M059J (cell line): ENCODE measurements around the gene CAMSAP1. TPM values are rescaled to one million over a fixed set of nuclear protein-coding genes. Genes with fewer than 3 reads are reported as not detected.

Experiments used
- DNase-seq: peaks from one replicate; pipeline ENCODE4 v3.0.0-alpha.2; 2012; ENCODE audit warnings: low read depth
- total RNA-seq: library from RNA; depleted of rRNA; stranded (reverse); fragments of >200 nt; shearing (Covaris generic); gene quantifications from 2 replicates; pipeline ENCODE4 v1.2.3, GENCODE V29; 2014

Gene CAMSAP1
- total RNA-seq, 1 experiment from 2014 or later: 21.5 TPM

DNA sequence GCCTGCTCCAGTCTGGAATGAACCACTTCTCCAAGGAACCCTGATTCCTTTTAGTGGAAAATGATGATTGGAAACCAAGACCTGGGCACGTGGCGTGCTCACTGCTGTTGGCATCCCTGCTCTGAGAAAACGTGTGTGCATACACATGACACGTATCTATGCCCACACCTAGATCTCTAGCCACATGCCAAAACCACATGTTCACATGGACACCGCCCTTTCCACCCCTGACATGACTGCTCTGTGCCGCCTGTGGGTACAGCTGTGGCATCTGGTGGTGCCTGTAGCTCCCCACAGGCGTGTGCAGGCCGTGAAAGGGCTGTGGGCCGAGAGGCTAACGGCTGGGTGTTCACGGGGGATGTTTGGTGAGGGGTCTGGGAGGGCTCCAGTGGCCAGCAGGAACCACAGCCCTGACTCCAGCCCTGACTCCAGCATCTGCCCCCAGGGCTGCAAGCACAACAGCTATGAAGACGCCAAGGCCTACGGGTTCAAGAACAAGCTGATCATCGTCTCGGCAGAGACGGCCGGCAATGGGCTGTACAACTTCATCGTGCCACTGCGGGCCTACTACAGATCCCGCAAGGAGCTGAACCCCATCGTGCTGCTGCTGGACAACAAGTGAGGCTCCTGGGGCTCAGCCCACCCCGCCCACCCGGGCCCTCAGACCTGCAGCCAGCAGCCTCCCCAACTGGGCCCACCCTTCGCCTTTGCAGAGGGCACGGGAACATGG, 130.3 kb downstream of the CAMSAP1 start:
- no peak for DNase-seq

DNA sequence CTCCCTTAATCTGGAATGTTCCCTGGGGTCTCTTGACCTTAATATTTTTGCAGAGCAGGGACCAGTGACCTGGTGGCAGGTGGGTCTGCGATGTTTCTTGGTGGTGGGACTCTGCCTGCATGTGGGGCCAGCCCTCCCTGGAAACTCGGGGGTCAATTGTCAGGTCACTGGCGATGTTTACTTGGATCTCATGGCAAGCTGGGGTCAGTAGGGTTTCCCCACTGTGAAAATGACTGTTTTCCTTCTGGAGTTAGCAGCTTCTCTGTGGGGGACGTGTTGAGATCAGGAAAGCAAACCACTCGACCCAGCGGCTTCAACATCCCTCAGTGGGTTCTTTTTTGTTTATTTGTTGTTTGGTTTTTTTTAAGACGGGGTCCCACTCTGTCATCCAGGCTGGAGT, 131.4 kb downstream of the CAMSAP1 start:
- no peak for DNase-seq

DNA sequence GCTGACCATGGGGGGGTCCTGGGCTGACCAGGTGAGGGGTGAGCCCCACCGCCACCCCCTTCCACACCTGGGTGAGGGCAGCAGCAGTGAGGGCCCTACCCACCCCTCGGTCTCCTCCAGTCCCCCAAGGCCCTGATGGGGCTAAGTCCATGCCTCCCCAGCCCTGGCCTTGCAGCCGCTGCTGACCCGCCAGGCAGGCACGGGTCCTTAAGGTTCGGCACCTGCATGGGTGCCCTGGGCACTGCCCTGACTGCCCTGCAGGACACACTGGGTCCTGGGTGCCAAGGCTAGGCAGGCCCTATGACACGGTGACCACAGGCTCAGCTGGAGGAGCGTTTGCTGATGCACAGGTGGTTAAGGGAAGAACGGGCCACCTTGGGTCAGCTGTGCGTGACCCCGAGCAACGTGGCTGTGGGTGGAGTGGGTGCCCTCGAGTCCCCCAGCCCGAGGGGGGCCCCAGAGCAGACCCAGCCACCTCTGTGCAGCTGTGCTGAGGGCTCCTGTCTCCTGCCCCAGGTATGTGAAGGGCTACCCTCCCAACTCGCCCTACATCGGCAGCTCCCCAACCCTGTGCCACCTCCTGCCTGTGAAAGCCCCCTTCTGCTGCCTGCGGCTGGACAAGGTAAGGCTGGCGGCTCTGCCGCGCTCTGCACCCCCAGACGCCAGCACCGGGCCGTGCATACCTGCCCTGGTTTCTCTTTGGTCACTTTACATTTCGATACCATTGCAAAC, 132.4 kb downstream of the CAMSAP1 start:
- DNase-seq: no peak

DNA sequence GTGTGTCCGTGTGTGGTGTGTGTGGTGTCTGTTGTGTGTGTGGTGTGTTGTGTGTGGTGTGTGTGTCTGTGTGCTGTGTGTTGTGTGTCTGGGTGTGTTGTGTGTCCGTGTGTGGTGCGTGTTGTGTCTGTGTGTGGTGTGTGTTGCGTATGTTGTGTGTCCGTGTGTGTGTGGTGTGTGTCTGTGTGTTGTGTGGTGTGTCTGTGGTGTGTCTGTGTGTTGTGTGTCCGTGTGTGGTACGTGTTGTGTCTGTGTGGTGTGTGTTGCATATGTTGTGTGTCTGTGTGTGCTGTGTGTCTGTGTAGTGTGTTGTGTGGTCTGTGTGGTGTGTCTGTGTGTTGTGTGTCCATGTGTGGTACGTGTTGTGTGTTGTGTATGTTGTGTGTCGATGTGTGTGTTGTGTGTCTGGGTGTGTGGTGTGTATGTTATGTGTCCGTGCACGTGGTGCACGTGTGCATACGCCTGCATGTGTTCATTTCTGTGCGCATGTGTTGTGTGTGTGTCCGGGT, 133.1 kb downstream of the CAMSAP1 start:
- no peak for DNase-seq

DNA sequence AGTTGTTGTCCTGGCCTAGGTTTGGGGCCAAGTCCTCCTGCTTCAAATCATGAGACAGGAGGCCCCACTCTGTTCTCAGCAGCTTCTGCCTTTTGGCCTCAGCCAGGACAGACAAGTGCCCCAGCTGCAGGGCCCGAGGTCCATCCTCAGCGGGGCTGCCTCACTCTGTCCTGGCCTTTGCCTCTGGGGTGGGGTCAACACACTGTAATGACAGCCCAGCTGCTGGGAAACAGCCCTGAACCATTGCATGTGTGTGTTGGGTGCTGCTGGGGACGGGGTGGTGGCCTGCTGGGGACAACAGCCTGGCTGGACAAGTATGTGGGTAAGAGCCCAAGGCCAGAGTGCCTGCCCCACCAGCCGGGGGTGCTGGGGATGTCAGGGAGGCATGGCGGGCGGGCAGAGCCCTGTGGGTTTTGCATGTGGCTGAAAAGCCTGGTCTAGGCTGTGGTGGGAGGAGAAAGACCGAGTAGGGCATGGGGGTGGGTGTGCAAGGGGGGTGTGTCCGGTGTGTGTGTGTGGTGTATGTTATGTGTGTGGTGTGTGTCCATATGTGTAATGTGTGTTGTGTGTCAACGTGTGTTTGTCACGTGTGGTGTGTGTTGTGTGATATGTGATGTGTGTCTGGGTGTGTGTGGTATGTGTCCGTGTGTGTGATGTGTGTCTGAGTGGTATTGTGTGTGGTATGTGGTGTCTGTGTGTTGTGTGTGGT, 133.7 kb downstream of the CAMSAP1 start:
- no peak for DNase-seq

DNA sequence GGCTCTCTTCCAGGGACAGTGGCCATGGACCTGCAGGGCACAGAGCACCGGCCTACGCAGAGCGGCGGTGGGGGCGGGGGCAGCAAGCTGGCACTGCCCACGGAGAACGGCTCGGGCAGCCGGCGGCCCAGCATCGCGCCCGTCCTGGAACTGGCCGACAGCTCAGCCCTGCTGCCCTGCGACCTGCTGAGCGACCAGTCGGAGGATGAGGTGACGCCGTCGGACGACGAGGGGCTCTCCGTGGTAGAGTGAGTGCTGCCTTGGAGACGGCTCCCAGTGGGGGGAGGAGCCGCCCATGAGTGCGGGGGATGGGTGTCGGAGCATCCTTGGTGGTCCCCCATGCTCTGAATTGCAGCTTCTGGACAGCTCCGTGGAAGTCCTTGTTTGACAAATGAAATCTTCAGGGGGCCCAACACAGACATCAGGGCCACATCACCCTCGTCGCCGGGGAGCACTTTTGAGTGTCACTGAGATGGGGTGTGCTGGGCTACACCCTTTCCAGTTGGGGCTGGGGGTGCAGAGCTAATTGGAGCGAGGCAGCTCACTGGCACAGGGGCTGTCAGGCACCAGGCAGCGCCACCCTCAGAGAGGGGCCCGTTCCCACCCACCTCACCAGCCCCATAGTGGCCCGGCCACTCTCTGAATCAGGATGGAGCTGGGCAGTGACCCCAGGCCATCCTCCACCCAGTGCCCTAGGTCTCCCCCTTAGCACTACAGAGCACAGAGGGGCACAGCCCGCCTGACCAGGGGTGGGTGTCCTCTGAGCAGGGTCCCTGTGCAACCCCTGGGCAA, 134.4 kb downstream of the CAMSAP1 start:
- DNase-seq: no peak

DNA sequence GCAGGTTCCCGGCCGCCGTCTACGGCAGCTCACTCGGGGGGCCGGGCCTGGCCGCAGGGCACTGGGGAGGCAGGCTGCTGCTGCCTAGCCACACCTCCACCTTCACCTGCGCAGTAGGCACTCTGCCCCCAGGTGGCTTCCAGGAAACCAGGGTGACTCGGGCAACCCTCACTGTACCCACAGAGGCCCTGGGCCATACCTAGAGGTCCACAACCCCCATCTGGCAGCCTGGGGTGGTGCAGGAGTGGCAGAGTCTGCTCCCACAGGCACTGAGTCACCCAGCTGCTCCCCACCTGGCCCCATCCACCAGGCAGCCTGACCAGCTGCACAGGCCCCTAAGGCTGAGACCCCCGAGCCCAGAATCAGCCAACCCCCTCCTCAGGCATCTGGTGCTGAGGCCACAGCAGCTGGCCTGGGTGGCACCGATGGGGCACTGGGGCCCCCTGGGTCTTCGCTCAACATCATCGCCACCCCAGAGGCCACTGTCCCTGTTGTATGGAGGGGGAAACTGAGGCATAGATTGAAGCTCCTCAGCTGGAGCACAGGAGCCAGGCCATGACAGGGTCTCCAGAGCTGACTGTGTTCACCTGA, 135.2 kb downstream of the CAMSAP1 start:
- no peak for DNase-seq

DNA sequence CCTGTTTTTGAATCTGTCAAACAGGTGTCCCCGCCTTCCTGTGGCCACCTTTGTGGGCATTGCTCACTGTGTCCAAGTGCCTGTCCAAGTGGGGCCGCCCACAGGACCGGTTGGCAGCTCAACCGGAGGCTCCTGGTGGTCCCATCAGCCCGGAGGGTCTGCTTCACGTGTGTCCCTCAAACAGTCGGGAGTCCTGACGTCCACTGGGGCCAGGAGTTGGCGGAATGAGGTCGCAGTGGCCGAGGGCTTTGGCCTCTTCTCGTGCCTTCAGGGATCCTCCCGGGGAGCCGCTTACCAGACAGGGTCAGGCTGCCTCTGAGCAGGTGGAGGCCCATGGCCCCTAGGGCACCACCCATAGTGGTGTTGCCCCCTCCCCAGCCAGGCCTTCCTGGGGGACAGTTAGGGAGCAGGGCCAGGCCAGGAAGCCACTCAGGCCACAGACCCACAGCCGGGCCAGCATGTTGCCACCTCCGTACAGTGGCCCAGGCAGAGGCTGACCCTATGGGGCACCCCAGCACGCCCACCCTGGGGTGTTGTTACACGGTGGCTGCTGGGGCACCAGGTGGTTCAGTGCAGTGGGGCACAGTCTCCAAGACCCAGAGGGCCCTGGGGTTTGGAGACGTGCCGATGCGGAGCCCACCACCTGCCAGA, 135.8 kb downstream of the CAMSAP1 start:
- no peak for DNase-seq

DNA sequence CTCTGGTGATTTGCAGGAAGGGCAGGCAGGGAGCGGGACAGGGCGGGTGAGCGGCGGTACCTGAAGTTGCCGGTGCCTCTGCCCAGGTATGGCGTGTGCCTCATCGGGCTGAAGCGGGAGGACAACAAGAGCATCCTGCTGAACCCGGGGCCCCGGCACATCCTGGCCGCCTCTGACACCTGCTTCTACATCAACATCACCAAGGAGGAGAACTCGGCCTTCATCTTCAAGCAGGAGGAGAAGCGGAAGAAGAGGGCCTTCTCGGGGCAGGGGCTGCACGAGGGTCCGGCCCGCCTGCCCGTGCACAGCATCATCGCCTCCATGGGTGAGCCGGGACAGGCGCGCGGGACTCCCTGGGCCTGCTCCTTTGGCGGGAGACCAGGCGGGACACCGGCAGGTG, 136.6 kb downstream of the CAMSAP1 start:
- DNase-seq: no peak

DNA sequence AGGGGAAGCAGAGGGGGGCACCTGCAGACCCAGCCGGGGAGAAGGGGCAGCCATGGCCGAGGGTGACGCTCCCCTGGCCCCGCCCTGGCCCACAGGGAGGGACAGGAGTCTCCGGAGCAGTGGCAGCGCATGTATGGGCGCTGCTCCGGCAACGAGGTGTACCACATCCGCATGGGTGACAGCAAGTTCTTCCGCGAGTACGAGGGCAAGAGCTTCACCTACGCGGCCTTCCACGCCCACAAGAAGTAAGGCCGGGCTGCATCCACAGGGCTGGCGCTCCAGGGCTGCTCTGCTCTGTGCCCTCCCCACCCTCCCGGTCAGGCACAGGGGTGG, 137.2 kb downstream of the CAMSAP1 start:
- DNase-seq: no peak

DNA sequence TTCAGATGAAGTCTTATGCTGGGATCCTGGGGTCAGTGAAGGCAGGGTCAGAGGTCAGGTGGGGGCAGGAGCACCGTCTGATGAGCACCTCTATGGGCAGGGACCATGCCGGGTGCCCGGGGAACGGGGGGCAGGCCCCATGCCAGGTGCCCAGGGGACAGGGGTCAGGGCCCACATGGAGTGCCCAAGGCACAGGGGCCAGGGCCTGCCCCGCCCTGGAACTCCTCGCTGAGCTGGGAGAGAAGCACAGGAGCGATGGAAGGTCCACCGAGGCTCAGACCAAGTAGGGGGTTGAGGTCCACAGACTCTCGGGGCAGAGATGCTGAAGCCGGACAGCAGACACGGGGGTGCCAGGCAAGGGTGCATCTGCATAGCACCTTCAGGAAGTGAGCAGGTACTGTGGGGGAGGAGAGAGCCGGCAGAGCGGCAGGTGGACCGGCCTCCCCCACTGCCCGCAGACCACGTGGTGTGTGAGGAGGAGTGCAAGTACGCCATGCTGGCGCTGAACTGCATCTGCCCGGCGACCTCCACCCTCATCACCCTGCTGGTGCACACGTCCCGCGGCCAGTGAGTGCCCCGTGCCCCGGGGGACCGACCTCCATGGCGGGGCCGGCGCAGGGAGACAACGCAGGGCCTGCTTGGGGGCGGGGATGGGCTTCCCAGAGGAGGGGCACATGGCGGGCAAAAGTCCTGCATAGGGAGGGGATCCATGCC, 137.7 kb downstream of the CAMSAP1 start:
- DNase-seq: no peak

DNA sequence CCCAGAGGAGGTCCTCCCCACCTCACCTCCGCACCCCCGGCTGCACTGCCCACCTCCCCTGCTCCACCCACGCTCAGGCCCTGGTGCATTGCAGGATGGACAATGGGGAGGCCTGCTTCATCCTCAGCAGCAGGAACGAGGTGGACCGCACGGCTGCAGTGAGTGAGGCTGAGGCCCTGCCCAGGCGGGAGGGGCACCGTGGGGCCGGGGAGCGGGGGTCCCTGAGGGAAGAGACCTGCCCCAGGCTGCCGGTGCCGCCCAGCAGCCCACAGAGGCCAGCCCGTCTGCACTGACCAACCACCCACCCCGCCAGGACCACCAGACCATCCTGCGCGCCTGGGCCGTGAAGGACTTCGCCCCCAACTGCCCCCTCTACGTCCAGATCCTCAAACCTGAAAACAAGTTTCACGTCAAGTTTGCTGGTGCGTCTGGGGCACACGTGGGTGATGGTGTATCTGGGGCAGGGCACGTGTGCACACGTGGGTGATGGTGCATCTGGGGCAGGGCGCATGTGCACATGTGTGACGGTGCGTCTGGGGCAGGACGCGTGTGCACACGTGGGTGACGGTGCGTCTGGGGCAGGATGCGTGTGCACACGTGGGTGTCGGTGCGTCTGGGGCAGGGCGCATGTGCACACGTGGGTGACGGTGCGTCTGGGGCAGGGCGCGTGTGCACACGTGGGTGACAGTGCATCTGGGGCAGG, 138.7 kb downstream of the CAMSAP1 start:
- no peak for DNase-seq

DNA sequence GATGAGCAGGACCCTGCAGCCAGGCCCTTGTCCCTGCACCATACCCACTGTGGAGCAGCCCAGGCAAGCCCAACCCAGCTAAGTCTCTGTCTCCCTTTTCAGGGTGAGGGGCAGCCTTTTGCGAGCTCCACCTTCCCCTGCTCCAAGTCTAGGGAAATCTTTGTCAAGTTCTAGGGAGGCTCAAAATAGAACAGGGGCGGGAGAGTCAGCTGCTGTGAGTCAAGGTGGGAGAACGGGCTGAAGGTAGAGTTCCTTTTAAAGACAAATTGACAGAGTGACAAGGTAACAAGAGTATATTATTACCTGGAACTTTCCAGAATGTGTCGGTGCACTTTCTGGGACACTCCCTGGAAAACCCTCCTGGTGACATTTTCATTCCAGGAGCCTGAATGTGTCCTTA, 140.6 kb downstream of the CAMSAP1 start:
- no peak for DNase-seq

DNA sequence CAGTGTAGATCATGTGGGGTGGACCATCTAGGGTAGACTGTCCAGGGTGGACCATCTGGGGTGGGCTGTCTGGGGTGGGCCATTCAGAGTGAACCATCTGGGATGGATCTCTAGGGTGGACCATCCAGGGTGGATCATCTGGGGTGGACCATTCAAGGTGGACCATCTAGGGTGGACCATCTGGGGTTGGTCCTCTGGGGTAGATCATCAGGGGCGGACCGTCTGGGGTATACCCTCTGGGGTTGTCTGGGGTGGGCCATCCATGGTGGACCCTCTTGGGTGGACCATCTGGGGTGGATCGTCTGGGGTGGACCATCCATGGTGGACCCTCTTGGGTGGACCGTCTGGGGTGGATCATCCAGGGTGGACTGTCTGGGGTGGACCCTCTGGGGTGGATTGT, 141.1 kb downstream of the CAMSAP1 start:
- DNase-seq: no peak

DNA sequence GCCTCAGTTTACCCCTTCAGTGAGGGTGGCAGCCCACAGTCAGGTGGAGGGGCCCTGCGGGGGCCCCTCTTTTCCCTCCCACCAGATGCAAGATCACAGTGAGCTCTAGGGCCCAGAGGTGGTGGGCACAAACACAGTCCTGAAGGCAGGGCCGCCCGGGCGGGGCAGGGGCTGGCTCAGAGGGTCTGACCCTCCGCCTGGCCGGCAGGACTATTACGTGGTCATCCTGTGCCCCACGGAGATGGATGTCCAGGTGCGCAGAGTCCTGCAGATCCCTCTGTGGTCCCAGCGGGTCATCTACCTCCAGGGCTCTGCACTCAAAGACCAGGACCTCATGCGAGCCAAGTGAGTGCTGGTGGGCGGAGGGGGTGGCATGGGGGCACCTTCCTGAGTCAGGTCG, 141.9 kb downstream of the CAMSAP1 start:
- no peak for DNase-seq

DNA sequence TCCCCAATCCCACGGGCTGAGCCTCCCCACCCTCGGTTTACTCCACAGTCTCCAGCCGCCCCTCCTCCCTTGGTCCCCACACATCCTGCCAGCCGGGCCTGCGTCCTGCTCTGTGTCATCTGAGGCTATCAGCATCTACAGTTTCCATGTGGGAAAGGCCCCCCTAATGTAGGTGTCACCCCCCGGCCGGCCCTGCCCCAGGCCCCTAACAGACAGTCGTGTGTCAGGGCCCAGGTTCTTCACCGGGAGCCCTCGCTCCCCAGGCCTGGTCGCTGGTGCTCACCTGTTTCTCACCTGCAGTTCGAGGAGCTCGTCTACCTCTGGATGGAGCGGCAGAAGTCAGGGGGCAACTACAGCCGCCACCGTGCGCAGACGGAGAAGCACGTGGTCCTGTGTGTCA, 142.6 kb downstream of the CAMSAP1 start:
- no peak for DNase-seq

DNA sequence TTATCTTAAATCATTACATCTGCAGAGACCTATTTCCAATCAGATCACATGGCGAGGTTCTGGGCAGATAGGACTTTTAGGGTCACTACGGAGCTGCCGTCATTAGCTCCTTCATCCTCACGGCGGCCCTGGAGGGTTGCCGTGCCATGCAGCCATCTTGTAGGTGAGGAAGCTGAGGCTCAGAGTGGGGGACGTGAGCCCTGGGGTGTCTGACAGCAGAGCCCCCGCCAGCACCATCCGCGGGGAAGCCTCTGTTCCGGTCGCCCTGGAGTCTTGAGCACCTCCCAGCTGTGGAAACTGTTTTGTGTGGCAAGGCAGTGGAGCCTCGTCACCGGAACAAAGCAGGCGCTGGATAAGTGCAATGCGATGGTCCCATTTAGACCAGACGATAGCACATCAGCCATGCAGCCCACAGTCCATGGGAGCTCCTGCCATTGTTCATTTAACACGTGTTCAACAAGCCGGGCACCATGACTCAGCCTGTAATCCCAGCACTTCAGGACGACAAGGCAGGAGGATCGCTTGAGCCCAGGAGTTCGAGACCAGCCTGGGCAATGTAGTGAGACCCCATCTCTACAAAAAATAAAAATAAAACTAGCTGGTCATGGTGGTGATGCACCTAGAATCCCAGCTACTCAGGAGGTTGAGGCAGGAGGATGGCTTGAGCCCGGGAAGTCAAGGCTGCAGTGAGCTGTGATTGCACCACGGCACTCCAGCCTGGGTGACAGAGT, 143.5 kb downstream of the CAMSAP1 start:
- DNase-seq: no peak

DNA sequence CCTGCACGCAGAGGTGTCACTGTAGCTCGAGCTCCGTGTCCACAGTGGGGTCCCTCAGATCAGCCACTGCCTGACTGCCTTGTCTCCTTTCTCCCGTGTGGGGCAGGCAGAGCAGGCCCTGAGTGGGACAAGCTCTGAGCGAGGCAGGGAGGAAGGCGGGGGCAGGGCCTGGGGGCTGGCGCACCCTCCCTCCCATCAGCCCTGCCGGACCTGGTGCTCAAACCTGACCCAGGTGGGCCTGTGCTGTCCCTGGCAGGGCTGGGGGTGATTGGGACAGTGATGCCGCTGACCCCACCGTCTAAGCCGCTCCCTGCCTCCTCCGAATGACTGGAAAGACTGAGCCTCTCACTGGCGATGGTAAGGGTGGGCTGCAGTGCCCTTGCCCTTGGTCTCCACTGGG, 144.4 kb downstream of the CAMSAP1 start:
- DNase-seq: no peak

DNA sequence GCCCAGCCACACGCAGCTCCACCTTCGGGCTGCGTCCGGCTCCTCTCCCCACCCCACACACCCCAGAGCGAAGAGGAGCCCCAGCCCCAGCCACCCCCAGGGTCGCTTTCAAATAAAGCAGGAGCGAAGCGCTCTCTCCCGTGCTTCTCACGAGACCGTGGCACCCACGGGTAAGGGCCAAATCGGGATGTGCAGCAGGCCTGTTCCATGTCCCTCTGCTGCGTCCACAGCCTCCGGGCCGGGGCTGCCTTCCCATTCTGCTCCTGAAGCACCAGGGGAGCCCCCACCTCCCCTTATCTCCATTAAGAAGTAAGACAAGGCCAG, 145.5 kb downstream of the CAMSAP1 start:
- DNase-seq: no peak
